GM12892 (cell line): ENCODE results near the gene ADCY4.

ENCODE experiments used
- POLR2A ChIP-seq: IDR thresholded peaks from 2 replicates; pipeline ENCODE4 v1.6.1; 2011; ENCODE audit warnings: low read depth, low read length, control low read depth
- POLR2AphosphoS5 ChIP-seq: IDR thresholded peaks from 2 replicates; pipeline ENCODE4 v1.6.1; 2011; ENCODE audit warnings: low read depth, low read length, control low read depth

GRCh38 chr14:24307575-24308341 lies 27.1 kb downstream of the ADCY4 start, which contains the start of gene CIDEB:
- no peak for TF ChIP-seq POLR2A
- TF ChIP-seq POLR2AphosphoS5 = no peak
